Right atrium auricular region (tissue), 2 donors: Measurements from ENCODE around the gene PCYT1A. TPM values are rescaled to one million over a fixed set of nuclear protein-coding genes. Genes with fewer than 3 reads are reported as not detected.

Experiments
- DNase-seq: peaks from one replicate; pipeline ENCODE4 v3.0.0-alpha.2; 2019; ENCODE audit warnings: low spot score
- H3K27ac ChIP-seq, 2 donors: fragments of 200-600 bp; sonication (generic); 1 replicate in 1 of 2; 2 replicates in 1 of 2; pipeline ENCODE4 v1.5.1; 2016 to 2019
- H3K27me3 ChIP-seq, 2 donors: fragments of 200-600 bp; sonication (generic); one replicate each; pipeline versions ENCODE4 v1.5.1 to v1.6.0; 2017 to 2019
- H3K36me3 ChIP-seq: fragments of 200-600 bp; sonication (generic); one replicate; pipeline ENCODE4 v1.5.1; 2016
- H3K4me1 ChIP-seq, 2 donors: fragments of 200-600 bp; sonication (generic); one replicate each; pipeline versions ENCODE4 v1.5.1 to v1.6.0; 2017 to 2019
- H3K4me3 ChIP-seq, 2 donors: fragments of 200-600 bp; sonication (generic); 1 replicate in 1 of 2; 2 replicates in 1 of 2; pipeline ENCODE4 v1.5.1; 2017 to 2019; ENCODE audit warnings: mild to moderate bottlenecking in 1 of 2, moderate library complexity in 1 of 2
- H3K9me3 ChIP-seq, 2 donors: fragments of 200-600 bp; sonication (generic); one replicate each; pipeline ENCODE4 v1.5.1; 2019
- total RNA-seq, 2 donors: library from RNA; depleted of rRNA; stranded (reverse); fragments of >200 nt; gene quantifications; one replicate each; pipeline ENCODE4 v1.1.0, GENCODE V29; 2016
- TF ChIP-seq, protein P1 (sequence below), 2 donors: fragments of 200-600 bp; sonication (generic); IDR thresholded peaks; one replicate each; pipeline ENCODE4 v1.5.1; 2019; ENCODE audit warnings: antibody characterized with exemption in 2 of 2

Gene PCYT1A
- total RNA-seq, 2 donors from 2014 or later = 89.0 to 135 TPM

- Histone ChIP-seq H3K4me3 (no peak overlapping the region), H3K27ac (no peak overlapping the region), H3K4me1 (peaks cover 0 to 8% of the 10 kb centered on the region in 2 donors), H3K36me3 (no peaks in the 10 kb centered on the region), H3K9me3 (no peaks in the 10 kb centered on the region), H3K27me3 (peaks cover 0 to 6% of the 10 kb centered on the region in 2 donors)
- DNase-seq = no peak
- TF ChIP-seq, protein P1, sequence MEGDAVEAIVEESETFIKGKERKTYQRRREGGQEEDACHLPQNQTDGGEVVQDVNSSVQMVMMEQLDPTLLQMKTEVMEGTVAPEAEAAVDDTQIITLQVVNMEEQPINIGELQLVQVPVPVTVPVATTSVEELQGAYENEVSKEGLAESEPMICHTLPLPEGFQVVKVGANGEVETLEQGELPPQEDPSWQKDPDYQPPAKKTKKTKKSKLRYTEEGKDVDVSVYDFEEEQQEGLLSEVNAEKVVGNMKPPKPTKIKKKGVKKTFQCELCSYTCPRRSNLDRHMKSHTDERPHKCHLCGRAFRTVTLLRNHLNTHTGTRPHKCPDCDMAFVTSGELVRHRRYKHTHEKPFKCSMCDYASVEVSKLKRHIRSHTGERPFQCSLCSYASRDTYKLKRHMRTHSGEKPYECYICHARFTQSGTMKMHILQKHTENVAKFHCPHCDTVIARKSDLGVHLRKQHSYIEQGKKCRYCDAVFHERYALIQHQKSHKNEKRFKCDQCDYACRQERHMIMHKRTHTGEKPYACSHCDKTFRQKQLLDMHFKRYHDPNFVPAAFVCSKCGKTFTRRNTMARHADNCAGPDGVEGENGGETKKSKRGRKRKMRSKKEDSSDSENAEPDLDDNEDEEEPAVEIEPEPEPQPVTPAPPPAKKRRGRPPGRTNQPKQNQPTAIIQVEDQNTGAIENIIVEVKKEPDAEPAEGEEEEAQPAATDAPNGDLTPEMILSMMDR (IDR thresholded peaks at IDR 0.05) = no peak
These were observed 66.5 kb downstream of the PCYT1A start for GRCh38 chr3:196220991-196221390.

GRCh38 chr3:196220587-196220986 lies 66.9 kb downstream of the PCYT1A start:
- no peaks in the 10 kb centered on the region for H3K36me3 ChIP-seq
- peaks cover 0 to 6% of the 10 kb centered on the region in 2 donors for H3K27me3 ChIP-seq
- no peaks in the 10 kb centered on the region for H3K9me3 ChIP-seq
- no peak overlapping the region for H3K4me3 ChIP-seq
- TF ChIP-seq, protein P1 (IDR thresholded peaks at IDR 0.05) = no peak
- H3K27ac ChIP-seq = no peak overlapping the region
- H3K4me1 ChIP-seq = peaks cover 0 to 8% of the 10 kb centered on the region in 2 donors
- DNase-seq = peak; percentile 65

DNA sequence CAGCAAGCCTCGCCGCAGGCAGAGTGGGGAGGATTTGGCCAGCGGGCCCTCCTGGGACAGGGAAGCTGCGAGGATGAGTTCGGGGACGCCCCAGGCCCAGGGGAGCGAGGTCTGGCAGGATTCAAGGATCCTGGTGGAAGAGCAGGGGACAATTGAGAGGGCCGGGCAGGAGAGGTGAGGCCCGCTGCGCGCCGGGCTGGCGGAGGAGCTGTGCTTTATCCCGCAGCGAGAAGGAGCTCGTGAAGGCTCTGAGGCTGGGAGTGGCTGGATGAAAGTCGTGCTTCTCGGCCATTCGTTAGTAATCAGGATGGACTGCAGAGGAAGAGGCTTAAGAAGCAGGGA lies 67.6 kb downstream of the PCYT1A start:
- Histone ChIP-seq H3K27me3 (peaks cover 0 to 6% of the 10 kb centered on the region in 2 donors), H3K9me3 (no peaks in the 10 kb centered on the region), H3K36me3 (no peaks in the 10 kb centered on the region), H3K27ac (no peak overlapping the region), H3K4me3 (no peak overlapping the region), H3K4me1 (peaks cover 0 to 8% of the 10 kb centered on the region in 2 donors)
- TF ChIP-seq, protein P1 (IDR thresholded peaks at IDR 0.05) = no peak
- no peak for DNase-seq

- Histone ChIP-seq H3K4me1 (peaks cover 0 to 8% of the 10 kb centered on the region in 2 donors), H3K36me3 (no peaks in the 10 kb centered on the region), H3K27ac (no peak overlapping the region), H3K4me3 (peak overlapping the region in 1 of 2 donors; percentile 24), H3K9me3 (no peaks in the 10 kb centered on the region), H3K27me3 (peaks cover 0 to 6% of the 10 kb centered on the region in 2 donors)
- TF ChIP-seq, protein P1 (IDR thresholded peaks at IDR 0.05) = no peak
- peak; percentile 78 for DNase-seq
These were observed 68.1 kb downstream of the PCYT1A start for GRCh38 chr3:196219194-196219969.

GRCh38 chr3:196218155-196218712 lies 69.3 kb downstream of the PCYT1A start:
- H3K9me3 ChIP-seq = no peaks in the 10 kb centered on the region
- H3K36me3 ChIP-seq = no peaks in the 10 kb centered on the region
- TF ChIP-seq, protein P1 (IDR thresholded peaks at IDR 0.05) = no peak
- H3K27me3 ChIP-seq = peaks cover 0 to 6% of the 10 kb centered on the region in 2 donors
- no peak overlapping the region for H3K4me3 ChIP-seq
- no peak for DNase-seq
- no peak overlapping the region for H3K27ac ChIP-seq
- peaks cover 0 to 8% of the 10 kb centered on the region in 2 donors for H3K4me1 ChIP-seq
